Fibroblast of mammary gland (primary cell): Measurements from ENCODE around the gene LTBP1.
"Not testable (repeated sequence)": the region's sequence is repeated elsewhere in the genome, so short reads cannot be mapped to it uniquely, and the experiment has no call there.

Experiments
- DNase-seq: peaks from one replicate; pipeline ENCODE4 v3.0.0-alpha.2; 2010; ENCODE audit warnings: low read depth
- H3K4me3 ChIP-seq: 2 replicates; pipeline ENCODE4 v1.5.1; 2011; ENCODE audit warnings: low read depth, mild to moderate bottlenecking, low read length, moderate library complexity; ENCODE audit not compliant: control insufficient read depth
- CTCF ChIP-seq: conservative IDR thresholded peaks from 2 replicates; pipeline ENCODE4 v1.5.1; 2011; ENCODE audit warnings: low read depth, low read length, inconsistent platforms; ENCODE audit not compliant: control insufficient read depth, insufficient read depth

Gene LTBP1

GRCh38 chr2:33365264-33365970 is 418.7 kb downstream of the LTBP1 start:
- DNase-seq = no peak
- no peak for TF ChIP-seq CTCF
- H3K4me3 ChIP-seq = no peak overlapping the region

DNA sequence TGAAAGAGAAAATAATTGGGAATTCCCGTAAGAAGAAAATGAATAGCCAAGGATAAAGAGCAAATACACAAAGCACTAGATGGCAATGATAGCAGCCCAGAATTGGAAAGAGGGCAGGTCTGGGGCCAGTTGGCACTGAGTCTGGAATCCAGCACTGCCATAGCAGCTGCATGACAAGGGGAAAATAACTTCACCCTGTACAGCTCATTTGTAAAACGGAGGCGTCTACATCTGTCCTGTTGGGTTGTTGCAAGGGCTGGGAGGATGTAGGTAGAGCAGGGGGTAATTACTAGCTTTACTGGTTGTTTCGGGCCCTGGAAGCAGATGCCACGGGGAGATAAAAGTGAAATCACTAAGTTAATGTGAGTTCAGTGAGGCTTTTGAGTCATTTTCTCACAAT is 419.7 kb downstream of the LTBP1 start:
- TF ChIP-seq CTCF = no peak
- H3K4me3 ChIP-seq = no peak overlapping the region
- DNase-seq = peak; percentile 25

DNA sequence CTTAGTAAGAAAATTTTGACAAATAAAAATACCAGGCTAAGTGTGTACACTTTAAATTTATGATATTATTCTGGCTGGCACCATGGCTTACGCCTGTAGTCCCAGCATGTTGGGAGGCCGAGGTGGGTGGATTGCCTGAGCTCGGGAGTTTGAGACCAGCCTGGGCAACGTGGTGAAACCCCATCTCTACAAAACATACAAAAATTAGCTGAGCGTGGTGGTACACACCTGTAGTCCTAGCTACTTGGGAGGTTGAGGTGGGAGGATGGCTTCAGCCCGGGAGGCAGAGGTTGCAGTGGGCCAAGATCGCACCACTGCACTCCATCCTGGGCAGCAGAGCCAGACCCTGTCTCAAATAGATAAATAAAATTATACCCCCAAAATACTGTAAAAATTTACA is 421.8 kb downstream of the LTBP1 start:
- not testable (repeated sequence) for DNase-seq

GRCh38 chr2:33369191-33369590 is 422.4 kb downstream of the LTBP1 start:
- no peak overlapping the region for H3K4me3 ChIP-seq
- TF ChIP-seq CTCF = no peak
- DNase-seq = no peak

More for the DNA sequence above, 421.8 kb downstream of the LTBP1 start:
- not testable (repeated sequence) for H3K4me3 ChIP-seq

DNA sequence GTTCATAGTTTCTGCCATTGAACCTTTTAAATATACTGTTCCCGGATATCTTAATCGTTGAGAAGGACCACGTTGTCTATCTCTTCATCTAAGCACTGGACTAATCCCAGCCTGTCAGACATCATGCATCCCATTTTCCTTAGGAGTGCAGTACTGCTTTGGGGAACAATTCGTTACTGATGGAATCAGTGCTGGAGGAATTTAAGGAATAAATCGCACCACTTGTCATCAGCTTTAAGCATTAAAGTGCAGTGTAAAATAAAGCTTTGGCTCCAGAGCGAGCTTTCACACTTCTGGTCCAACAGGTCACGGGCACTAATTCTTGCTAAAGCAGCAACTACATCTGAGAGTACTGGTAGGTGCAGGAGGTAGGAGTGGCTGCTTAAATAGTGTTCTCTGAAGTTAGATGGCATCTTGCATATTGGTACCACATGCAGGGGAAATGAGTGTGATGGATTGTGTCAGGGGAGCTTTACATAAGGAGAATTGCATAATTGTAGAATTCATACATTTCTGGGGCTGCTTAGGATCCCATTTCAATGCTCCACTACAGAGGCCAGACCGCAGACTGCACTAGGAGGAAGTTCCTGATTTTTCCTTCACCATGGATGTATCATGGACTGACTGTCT is 424.0 kb downstream of the LTBP1 start:
- DNase-seq = peak; percentile 51

GRCh38 chr2:33371304-33372090 is 424.7 kb downstream of the LTBP1 start:
- no peak for DNase-seq
- no peak for TF ChIP-seq CTCF
- H3K4me3 ChIP-seq = no peak overlapping the region

More for the DNA sequence above, 424.0 kb downstream of the LTBP1 start:
- no peak overlapping the region for H3K4me3 ChIP-seq
- no peak for TF ChIP-seq CTCF
